HepG2 (cell line): ENCODE measurements around the gene RHOBTB3. TPM values are rescaled to one million over a fixed set of nuclear protein-coding genes. Genes with fewer than 3 reads are reported as not detected.
A peak's percentile ranks its signal among the peaks of the same experiment; 100 is the strongest.

Experiments used
- ATAC-seq: fragments of 200-7000 bp; cut with Tn5 transposase; 3 replicates; pipeline ENCODE4 v1.9.1; 2020; ENCODE audit warnings: mild to moderate bottlenecking, moderate library complexity
- BruUV-seq: library from RNA; stranded (reverse); fragments of 400-500 nt; replicated peaks from 2 replicates; lab custom pipeline; 2021; lab: Mats Ljungman, UMichigan
- CTCF ChIA-PET: fragments of 300-600 bp; formaldehyde crosslinking; extraction: SDS; loops from one replicate; lab custom pipeline; 2021; ENCODE audit warnings: low total read pairs, inconsistent platforms, low intra/inter-chr PET ratio; lab: Yijun Ruan, JAX
- POLR2A ChIA-PET: fragments of 350-600 bp; sonication (Branson Sonifier 250); formaldehyde crosslinking; loops from one replicate; lab custom pipeline; 2020; ENCODE audit warnings: antibody characterized with exemption, inconsistent platforms; lab: Yijun Ruan, JAX
- DNase-seq: peaks from one replicate; pipeline ENCODE4 v3.0.0-alpha.2; 2015; ENCODE audit warnings: low spot score
- FAIRE-seq: peaks from 3 replicates; lab custom pipeline; 2011; peaks lifted over from hg19 to GRCh38; lab: Jason Lieb, UNC
- H2AFZ ChIP-seq: one replicate; pipeline ENCODE4 v1.6.1; 2011; ENCODE audit warnings: low read length, inconsistent platforms
- H3K27ac ChIP-seq: fragments of 300-600 bp; 3 replicates; pipeline ENCODE4 v1.8.0; 2011; ENCODE audit warnings: mixed run types, mild to moderate bottlenecking, mixed read lengths, low read length, inconsistent platforms; ENCODE audit not compliant: insufficient read depth; ENCODE audit errors: extremely low read length
- H3K27me3 ChIP-seq, 2 experiments: fragments of 200-600 bp in 1 of 2; 2 replicates in 1 of 2; 3 replicates in 1 of 2; pipeline versions ENCODE4 v1.6.0 to v1.8.0; 2011; ENCODE audit warnings: low read length in 2 of 2, mild to moderate bottlenecking in 2 of 2, moderate library complexity in 2 of 2, inconsistent platforms in 1 of 2; ENCODE audit not compliant: insufficient read depth in 2 of 2, control insufficient read depth in 1 of 2
- H3K36me3 ChIP-seq, 2 experiments: fragments of 200-600 bp in 1 of 2; replicated peaks in 1 of 2; 2 replicates in 1 of 2; 3 replicates in 1 of 2; pipeline versions ENCODE4 v1.5.1 to v1.8.0; 2011; ENCODE audit warnings: low read length in 2 of 2, inconsistent platforms in 1 of 2; ENCODE audit not compliant: insufficient read depth in 2 of 2, control insufficient read depth in 1 of 2
- H3K4me1 ChIP-seq: 2 replicates; pipeline ENCODE4 v1.5.1; 2012; ENCODE audit warnings: low read length, inconsistent platforms; ENCODE audit not compliant: insufficient read depth
- H3K4me2 ChIP-seq: 2 replicates; pipeline ENCODE4 v1.6.0; 2011; ENCODE audit warnings: low read depth, low read length, inconsistent platforms
- H3K4me3 ChIP-seq, 3 experiments: fragments of 200-600 bp in 1 of 3; sonication (generic), shearing (Covaris generic) in 1 of 3; replicated peaks in 1 of 3; 2 replicates each; pipeline ENCODE4 v1.5.1; 2011 to 2016; ENCODE audit warnings: low read length in 3 of 3, inconsistent platforms in 2 of 3, low read depth in 2 of 3, mild to moderate bottlenecking in 2 of 3, control low read depth in 1 of 3, mixed read lengths in 1 of 3; ENCODE audit not compliant: insufficient read depth in 1 of 3
- H3K79me2 ChIP-seq: one replicate; pipeline ENCODE4 v1.6.1; 2011; ENCODE audit warnings: low read length, inconsistent platforms; ENCODE audit not compliant: insufficient read depth
- H3K9ac ChIP-seq: 2 replicates; pipeline ENCODE4 v1.6.0; 2011; ENCODE audit warnings: mild to moderate bottlenecking, low read depth, low read length, inconsistent platforms; ENCODE audit not compliant: insufficient read depth
- H3K9me3 ChIP-seq: 2 replicates; pipeline ENCODE4 v1.5.1; 2012; ENCODE audit warnings: mild to moderate bottlenecking, low read length
- H4K20me1 ChIP-seq: 2 replicates; pipeline ENCODE4 v1.6.0; 2011; ENCODE audit warnings: inconsistent platforms, mild to moderate bottlenecking, low read length, moderate library complexity; ENCODE audit not compliant: insufficient read depth
- DMAP1 ChIP-seq: IDR thresholded peaks from 2 replicates; pipeline ENCODE4 v1.6.1; 2016
- E2F5 ChIP-seq: sonication (generic); formaldehyde crosslinking; conservative IDR thresholded peaks from 2 replicates; pipeline ENCODE4 v1.4.0; 2020; ENCODE audit warnings: missing genetic modification reagents
- ETS1 ChIP-seq: sonication (generic); formaldehyde crosslinking; IDR thresholded peaks from 2 replicates; pipeline ENCODE4 v1.4.0; 2020; ENCODE audit warnings: missing genetic modification reagents
- HMGXB4 ChIP-seq, 2 experiments: sonication (generic) in 1 of 2; formaldehyde crosslinking in 1 of 2; IDR thresholded peaks; 2 replicates each; pipeline versions ENCODE4 v1.4.0 to v1.6.1; 2018 to 2020; ENCODE audit warnings: missing genetic modification reagents in 2 of 2, borderline replicate concordance in 1 of 2, low read depth in 1 of 2, mild to moderate bottlenecking in 1 of 2, missing biosample characterization in 1 of 2
- KLF16 ChIP-seq, 2 experiments: sonication (generic) in 1 of 2; formaldehyde crosslinking in 1 of 2; IDR thresholded peaks; 2 replicates each; pipeline versions ENCODE4 v1.6.1 to v1.8.0; 2016 to 2023; ENCODE audit warnings: missing genetic modification reagents in 2 of 2, missing compliant biosample characterization in 1 of 2
- PAXIP1 ChIP-seq: sonication (generic); formaldehyde crosslinking; conservative IDR thresholded peaks from 2 replicates; pipeline ENCODE4 v1.4.0; 2020; ENCODE audit warnings: mild to moderate bottlenecking, missing genetic modification reagents, moderate library complexity
- PITX1 ChIP-seq: sonication (generic); formaldehyde crosslinking; IDR thresholded peaks from 2 replicates; pipeline ENCODE4 v1.5.1; 2020; ENCODE audit warnings: mild to moderate bottlenecking, missing genetic modification reagents
- PTBP1 ChIP-seq: fragments of 200-400 bp; formaldehyde crosslinking; IDR thresholded peaks from 2 replicates; pipeline ENCODE4 v1.6.1; 2018; ENCODE audit warnings: low read length, low read depth; ENCODE audit not compliant: poor library complexity, severe bottlenecking
- ZFP90 ChIP-seq: sonication (generic); formaldehyde crosslinking; IDR thresholded peaks from 2 replicates; pipeline ENCODE4 v1.8.0; 2022; ENCODE audit warnings: missing genetic modification reagents, mild to moderate bottlenecking, inconsistent platforms, borderline replicate concordance
- ZNF605 ChIP-seq: sonication (generic); formaldehyde crosslinking; IDR thresholded peaks from 2 replicates; pipeline ENCODE4 v1.8.0; 2022; ENCODE audit warnings: mild to moderate bottlenecking, missing genetic modification reagents
- ZNF614 ChIP-seq: IDR thresholded peaks from 2 replicates; pipeline ENCODE4 v1.6.1; 2018; ENCODE audit warnings: missing biosample characterization, missing genetic modification reagents, inconsistent platforms, borderline replicate concordance
- WGBS: methylation state at CpG from one replicate; pipeline ENCODE4 v1.1.6; 2017; ENCODE audit warnings: low lambda C conversion rate; 5-methylcytosine and 5-hydroxymethylcytosine counted together
- in situ Hi-C: cut with HindIII; loops from 2 replicates; pipeline ENCODE4 v1.10.0; 2017; ENCODE audit warnings: low pct_unique_long_range_greater_than_20kb; ENCODE audit not compliant: extremely low pct_ligation_motif_present
- intact Hi-C: fragments of 100-400 bp; cut with micrococcal nuclease; formaldehyde crosslinking; loops from one replicate; pipeline ENCODE4 v1.10.0; 2022; ENCODE audit not compliant: unreplicated experiment
- polyA plus RNA-seq, 8 experiments: library from polyadenylated mRNA; depleted of rRNA in 3 of 8; stranded (reverse) in 7 of 8; unstranded in 1 of 8; fragments of >200 nt; fragmentation: Illumina TruSeq in 4 of 8; extraction: Trizol in 4 of 8; gene quantifications; 2 replicates each; pipeline versions ENCODE4 v1.2.1 to v1.2.3, GENCODE V29; 2011 to 2016; ENCODE audit warnings: low read depth in 4 of 8, missing spikeins in 1 of 8, mixed read lengths in 1 of 8; ENCODE audit not compliant: insufficient read depth in 1 of 8
- total RNA-seq, 5 experiments: library from RNA; depleted of rRNA; stranded (reverse); fragments of >200 nt; fragmentation: Illumina TruSeq; extraction: Trizol; gene quantifications; 2 replicates each; pipeline ENCODE4 v1.2.3, GENCODE V29; 2016; ENCODE audit warnings: low read depth in 1 of 5

RHOBTB3 gene
- total and polyA plus RNA-seq, 2 of the 13 experiments (the other 11 are each of a cell fraction or from before 2014, with no cell fraction given), result 31.6 to 35.4 TPM

GRCh38 chr5:95812074-95812471 is 80.9 kb downstream of the RHOBTB3 start:
- peak overlapping the region; percentile 25; the same call in 1 of the 2 replicates for H3K4me2 ChIP-seq
- in situ Hi-C loops (no loop called here), intact Hi-C loops (loop anchor here (5.0 kb wide), 1 partner anchor 35 kb away; no protein-coding TSS in a partner anchor)
- H3K79me2 ChIP-seq, result peaks cover under 1% of the 10 kb centered on the region
- H3K4me1 ChIP-seq, result peaks cover 53% of the 10 kb centered on the region
- no peaks in the 10 kb centered on the region for H3K27me3 ChIP-seq
- H2AFZ ChIP-seq, result no peak overlapping the region
- 33% methylated on average over 5 of the region's 6 CpGs for WGBS
- peak; percentile 77 for DNase-seq
- peak overlapping the region; percentile 30; the same call in 1 of the 2 replicates for H3K9ac ChIP-seq
- peak overlapping the region in 1 of 3 experiments; percentile 20; a peak in 1 of 6 replicates for H3K4me3 ChIP-seq
- ChIA-PET CTCF (interaction anchor here (1.6 kb wide), 1 partner anchor 31 kb away, joined by 4 read pairs; no protein-coding TSS in a partner anchor), POLR2A (interaction anchor here (0.8 to 10.9 kb wide), 3 partner anchors 11 to 23 kb away, joined by 3 to 98 read pairs (median 3); partner anchors contain the start of gene GLRX)
- peaks cover 13 to 39% of the 10 kb centered on the region in 2 experiments for H3K36me3 ChIP-seq
- FAIRE-seq, result peak; percentile 89
- ATAC-seq, result peak; percentile 87
- BruUV-seq, result no TSS peak
- no peaks in the 10 kb centered on the region for H3K9me3 ChIP-seq
- no peaks in the 10 kb centered on the region for H4K20me1 ChIP-seq
- peak overlapping the region; percentile 27 for H3K27ac ChIP-seq
- TF ChIP-seq ETS1 (CRISPR knock-in tag) (no peak), ZNF614 (CRISPR knock-in tag) (peak; percentile 58; the same call in 1 of the 2 replicates), E2F5 (no peak), HMGXB4 (CRISPR knock-in tag; IDR thresholded peaks at IDR 0.05; ENCODE audit: borderline replicate concordance in 1 of 2, low read depth in 1 of 2) (peak in 1 of 2 experiments; percentile 25; a peak in 1 of 4 replicates), KLF16 (CRISPR knock-in tag; IDR thresholded peaks at IDR 0.05) (0 out of 4 replicates have a peak, but pooled peaks of 1 of the 2 experiments have one; percentile 43), ZFP90 (CRISPR knock-in tag) (no peak), PITX1 (CRISPR knock-in tag) (0 out of 2 replicates have a peak, but pooled peaks have one; percentile 28), ZNF605 (CRISPR knock-in tag) (0 out of 2 replicates have a peak, but pooled peaks have one; percentile 31), PAXIP1 (CRISPR knock-in tag) (peak; percentile 75; the same call in 1 of the 2 replicates), DMAP1 (CRISPR knock-in tag) (0 out of 2 replicates have a peak, but pooled peaks have one; percentile 23), PTBP1 (no peak)
